Measurements from ENCODE around the gene DGAT2.

DGAT2 gene

GRCh38 chr11:75760243-75760642 is 8.3 kb upstream of the DGAT2 start:
- TF ChIP-seq ZBTB7A (IDR thresholded peaks at IDR 0.05; ENCODE audit: low read depth) = no peak
- TF ChIP-seq CREB1 (IDR thresholded peaks at IDR 0.05; ENCODE audit: low read depth) = no peak
- no peak for TF ChIP-seq REST (IDR thresholded peaks at IDR 0.05; ENCODE audit: low read depth)
- TF ChIP-seq TCF12 (IDR thresholded peaks at IDR 0.05; ENCODE audit: low read depth) = no peak
- no peak for TF ChIP-seq EP300 (IDR thresholded peaks at IDR 0.05; ENCODE audit: borderline replicate concordance)
- no peak for TF ChIP-seq MAX (IDR thresholded peaks at IDR 0.05)
- TF ChIP-seq TEAD4 (IDR thresholded peaks at IDR 0.05) = no peak
- TF ChIP-seq EGR1 (IDR thresholded peaks at IDR 0.05) = no peak
- TF ChIP-seq RAD21 (IDR thresholded peaks at IDR 0.05; ENCODE audit: low read depth) = no peak
- no peak for TF ChIP-seq FOXM1 (IDR thresholded peaks at IDR 0.05; ENCODE audit: borderline replicate concordance, low read depth)
- TF ChIP-seq USF1 (IDR thresholded peaks at IDR 0.05) = no peak
- TF ChIP-seq YY1 (IDR thresholded peaks at IDR 0.05; ENCODE audit: low read depth) = no peak
- no peak for TF ChIP-seq TAF1 (IDR thresholded peaks at IDR 0.05; ENCODE audit: low read depth)
- TF ChIP-seq CEBPB (IDR thresholded peaks at IDR 0.05) = no peak
- no peak for TF ChIP-seq NFIC (IDR thresholded peaks at IDR 0.05)

- TF ChIP-seq CEBPB (IDR thresholded peaks at IDR 0.05) (no peak), TAF1 (IDR thresholded peaks at IDR 0.05; ENCODE audit: low read depth) (no peak), NFIC (IDR thresholded peaks at IDR 0.05) (no peak), USF1 (IDR thresholded peaks at IDR 0.05) (no peak), EGR1 (IDR thresholded peaks at IDR 0.05) (no peak), EP300 (IDR thresholded peaks at IDR 0.05; ENCODE audit: borderline replicate concordance) (no peak), TCF12 (IDR thresholded peaks at IDR 0.05; ENCODE audit: low read depth) (no peak), REST (IDR thresholded peaks at IDR 0.05; ENCODE audit: low read depth) (no peak)
These were observed 7.7 kb upstream of the DGAT2 start for GRCh38 chr11:75760710-75761493.

GRCh38 chr11:75762158-75762557 is 6.4 kb upstream of the DGAT2 start:
- TF ChIP-seq TCF12 (IDR thresholded peaks at IDR 0.05; ENCODE audit: low read depth) (no peak), NFIC (IDR thresholded peaks at IDR 0.05) (no peak), EP300 (IDR thresholded peaks at IDR 0.05; ENCODE audit: borderline replicate concordance) (no peak), MAX (IDR thresholded peaks at IDR 0.05) (no peak), RAD21 (IDR thresholded peaks at IDR 0.05; ENCODE audit: low read depth) (no peak), FOXM1 (IDR thresholded peaks at IDR 0.05; ENCODE audit: borderline replicate concordance, low read depth) (no peak), EGR1 (IDR thresholded peaks at IDR 0.05) (no peak), CREB1 (IDR thresholded peaks at IDR 0.05; ENCODE audit: low read depth) (no peak), TAF1 (IDR thresholded peaks at IDR 0.05; ENCODE audit: low read depth) (no peak), YY1 (IDR thresholded peaks at IDR 0.05; ENCODE audit: low read depth) (no peak), CEBPB (IDR thresholded peaks at IDR 0.05) (no peak), TEAD4 (IDR thresholded peaks at IDR 0.05) (no peak)

GRCh38 chr11:75762885-75763284 is 5.7 kb upstream of the DGAT2 start:
- TF ChIP-seq YY1 (IDR thresholded peaks at IDR 0.05; ENCODE audit: low read depth) (no peak), CREB1 (IDR thresholded peaks at IDR 0.05; ENCODE audit: low read depth) (no peak), ZBTB7A (IDR thresholded peaks at IDR 0.05; ENCODE audit: low read depth) (no peak), REST (IDR thresholded peaks at IDR 0.05; ENCODE audit: low read depth) (no peak), EP300 (IDR thresholded peaks at IDR 0.05; ENCODE audit: borderline replicate concordance) (no peak), TAF1 (IDR thresholded peaks at IDR 0.05; ENCODE audit: low read depth) (no peak), EGR1 (IDR thresholded peaks at IDR 0.05) (no peak), NFIC (IDR thresholded peaks at IDR 0.05) (no peak), TEAD4 (IDR thresholded peaks at IDR 0.05) (no peak), RAD21 (IDR thresholded peaks at IDR 0.05; ENCODE audit: low read depth) (no peak), CEBPB (IDR thresholded peaks at IDR 0.05) (no peak), FOXM1 (IDR thresholded peaks at IDR 0.05; ENCODE audit: borderline replicate concordance, low read depth) (no peak), TCF12 (IDR thresholded peaks at IDR 0.05; ENCODE audit: low read depth) (no peak), USF1 (IDR thresholded peaks at IDR 0.05) (no peak), MAX (IDR thresholded peaks at IDR 0.05) (no peak)

All from Ishikawa (cell line).